NCI-H69 (cell line): ENCODE measurements around the gene DNAJC17.

Experiments
- DNase-seq: peaks from one replicate; lab custom pipeline; 2025; lab: John Stamatoyannopoulos, UW

The DNAJC17 gene

DNA sequence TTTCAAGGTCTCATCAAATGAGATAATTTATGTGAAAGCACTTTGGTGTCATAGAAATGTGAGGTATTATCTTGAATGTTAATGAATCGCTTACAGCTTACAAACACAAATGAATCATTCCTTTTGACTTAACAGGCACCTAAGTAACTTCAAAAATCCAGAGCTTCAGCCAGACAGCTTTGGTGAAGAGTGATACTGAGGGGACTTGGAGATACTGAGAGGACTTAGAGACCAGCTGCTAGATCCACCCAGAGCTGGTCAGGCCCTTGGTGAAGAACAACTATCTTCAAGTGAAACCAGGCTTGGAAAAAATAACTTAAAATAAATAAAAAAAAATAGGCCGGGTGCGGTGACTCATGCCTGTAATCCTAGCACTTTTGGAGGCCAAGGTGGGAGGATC lies 16.6 kb downstream of the DNAJC17 start:
- DNase-seq, result no peak

GRCh38 chr15:40789999-40790398 lies 17.3 kb downstream of the DNAJC17 start:
- DNase-seq, result no peak

GRCh38 chr15:40789119-40789518 lies 18.2 kb downstream of the DNAJC17 start:
- no peak for DNase-seq

- peak; percentile 58 for DNase-seq
These were observed 19.3 kb downstream of the DNAJC17 start for GRCh38 chr15:40787991-40788390.

DNA sequence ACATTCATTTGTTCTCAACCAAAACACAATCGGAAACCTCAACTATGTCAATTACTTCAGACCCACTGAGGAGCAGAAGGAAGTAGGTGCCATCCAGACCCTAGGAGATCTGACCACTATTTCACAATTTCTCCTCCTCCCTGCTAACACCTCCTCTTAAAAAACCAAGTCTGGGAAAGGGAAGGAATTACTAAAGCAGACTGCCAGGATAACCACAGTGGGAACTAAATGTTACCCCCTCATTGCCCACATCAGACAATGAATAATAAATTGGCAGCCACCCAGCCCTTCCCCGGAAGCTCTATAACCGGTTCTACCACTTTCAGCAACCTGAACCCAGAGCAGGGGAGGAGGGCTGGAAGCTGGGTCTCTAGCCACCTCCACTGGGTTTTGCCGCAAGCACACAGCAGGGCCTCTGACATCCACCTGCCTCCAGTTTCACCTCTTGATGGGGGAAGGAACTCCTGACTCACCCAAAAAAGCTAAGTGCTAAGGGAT lies 19.9 kb downstream of the DNAJC17 start:
- peak; percentile 87 for DNase-seq

GRCh38 chr15:40785814-40786213 lies 21.5 kb downstream of the DNAJC17 start:
- DNase-seq, result no peak

DNA sequence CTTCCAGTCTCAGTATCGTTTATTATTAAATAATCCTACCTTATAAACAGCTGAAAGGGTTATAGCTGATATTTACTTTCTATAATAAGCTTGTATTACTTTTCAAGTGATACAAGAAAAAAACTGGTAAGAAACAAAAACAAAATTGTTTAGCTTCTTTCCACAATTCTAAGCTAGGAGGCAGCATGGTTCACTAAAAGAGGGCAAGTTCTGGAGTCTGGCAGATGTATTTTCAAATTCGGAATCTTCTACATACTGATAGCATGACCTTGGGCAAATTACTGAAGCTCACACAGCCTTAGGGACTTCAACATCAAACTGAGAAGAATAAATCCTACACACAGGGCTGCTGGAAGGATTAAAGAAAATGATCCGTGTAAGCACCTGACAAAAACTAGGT lies 22.1 kb downstream of the DNAJC17 start:
- DNase-seq, result no peak

- peak; percentile 83 for DNase-seq
These were observed 24.6 kb downstream of the DNAJC17 start for GRCh38 chr15:40782609-40783227.

DNA sequence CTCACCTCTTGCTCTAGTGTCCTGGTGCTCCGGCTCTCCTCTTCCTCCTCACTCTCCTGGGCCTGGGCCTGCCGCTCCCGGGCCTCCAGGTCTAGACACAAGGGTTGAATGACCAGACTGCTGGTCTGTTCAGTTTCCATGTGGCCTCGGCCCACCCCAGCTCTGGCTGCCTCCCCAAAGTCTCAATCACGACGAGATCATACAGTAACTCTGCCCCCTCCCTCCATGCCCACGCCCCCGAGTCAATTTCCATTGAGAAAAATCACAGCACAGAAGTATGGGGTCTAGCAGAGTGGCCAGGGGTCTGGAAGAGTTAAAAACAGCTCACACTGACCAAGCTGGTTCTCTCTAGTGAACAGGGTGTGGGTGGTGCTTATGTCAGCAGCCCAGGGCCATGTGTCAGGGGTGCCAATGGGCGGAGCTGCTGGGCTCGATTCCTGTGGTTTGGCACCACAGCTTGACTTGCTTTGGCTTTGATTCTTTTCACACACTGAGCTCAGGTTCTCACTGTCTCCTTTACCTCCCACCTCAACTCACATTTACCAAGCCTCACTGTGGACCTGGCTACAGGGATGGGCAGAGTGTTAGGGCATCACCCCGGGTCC lies 30.6 kb downstream of the DNAJC17 start:
- no peak for DNase-seq

GRCh38 chr15:40775740-40776536 lies 31.3 kb downstream of the DNAJC17 start:
- DNase-seq, result no peak

- DNase-seq, result no peak
These were observed 32.3 kb downstream of the DNAJC17 start for GRCh38 chr15:40775007-40775406.

DNA sequence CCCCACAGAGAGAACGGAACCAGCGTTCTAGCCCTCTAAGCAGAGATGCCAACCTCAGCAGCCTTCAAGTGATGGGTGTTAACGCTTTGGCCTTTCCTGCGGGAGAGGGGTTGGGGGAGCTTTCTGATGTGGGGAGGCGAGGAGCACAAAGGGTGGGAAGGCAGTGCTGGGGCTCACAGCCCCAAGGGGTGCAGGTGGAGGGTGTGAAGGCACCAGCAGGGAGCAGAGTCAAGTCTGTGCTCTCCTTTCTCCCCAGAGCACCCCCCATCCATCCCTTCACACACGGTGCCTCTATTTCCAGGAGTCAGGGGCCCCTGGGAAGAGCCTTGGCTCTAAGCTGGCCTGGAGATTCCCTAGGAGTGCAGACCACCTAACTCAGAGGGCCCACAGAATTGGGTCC lies 33.4 kb downstream of the DNAJC17 start:
- no peak for DNase-seq

- no peak for DNase-seq
These were observed 33.8 kb downstream of the DNAJC17 start for GRCh38 chr15:40773496-40773895.

- no peak for DNase-seq
These were observed 35.3 kb downstream of the DNAJC17 start for GRCh38 chr15:40772014-40772413.

- DNase-seq, result no peak
These were observed 36.0 kb downstream of the DNAJC17 start for GRCh38 chr15:40771242-40771641.

DNA sequence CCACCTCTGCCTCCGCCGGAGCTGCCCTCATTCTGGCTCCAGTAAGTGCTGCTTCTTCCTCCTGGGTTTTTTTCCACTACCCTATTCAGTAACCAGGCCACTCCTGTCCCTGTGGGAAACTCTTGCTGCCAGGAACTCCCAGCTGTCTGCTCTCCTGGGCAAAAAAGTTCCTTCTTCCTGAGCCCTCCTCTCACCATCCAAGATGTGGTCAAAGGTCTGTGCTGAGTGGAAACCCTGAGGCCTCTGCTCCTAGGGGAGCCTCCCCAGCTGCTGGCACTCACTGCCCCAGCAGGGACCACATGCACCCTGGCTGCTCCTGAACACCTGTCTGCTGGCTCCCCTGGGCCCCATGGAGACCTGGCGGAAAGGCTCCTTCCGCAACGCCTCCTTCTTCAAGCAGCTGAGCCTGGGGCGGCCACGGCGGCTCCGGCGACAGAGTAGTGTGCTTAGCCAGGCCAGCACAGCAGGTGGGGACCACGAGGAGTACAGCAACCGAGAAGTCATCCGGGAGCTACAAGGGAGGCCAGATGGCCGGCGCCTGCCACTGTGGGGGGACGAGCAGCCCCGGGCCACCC lies 37.0 kb downstream of the DNAJC17 start:
- DNase-seq, result peak; percentile 84

GRCh38 chr15:40769274-40770146 lies 37.8 kb downstream of the DNAJC17 start, which contains the start of gene C15orf62:
C15orf62 (plus strand) TSS chr15:40769980; CDS start chr15:40770496, 516 bp downstream.
- DNase-seq, result peak; percentile 97

DNA sequence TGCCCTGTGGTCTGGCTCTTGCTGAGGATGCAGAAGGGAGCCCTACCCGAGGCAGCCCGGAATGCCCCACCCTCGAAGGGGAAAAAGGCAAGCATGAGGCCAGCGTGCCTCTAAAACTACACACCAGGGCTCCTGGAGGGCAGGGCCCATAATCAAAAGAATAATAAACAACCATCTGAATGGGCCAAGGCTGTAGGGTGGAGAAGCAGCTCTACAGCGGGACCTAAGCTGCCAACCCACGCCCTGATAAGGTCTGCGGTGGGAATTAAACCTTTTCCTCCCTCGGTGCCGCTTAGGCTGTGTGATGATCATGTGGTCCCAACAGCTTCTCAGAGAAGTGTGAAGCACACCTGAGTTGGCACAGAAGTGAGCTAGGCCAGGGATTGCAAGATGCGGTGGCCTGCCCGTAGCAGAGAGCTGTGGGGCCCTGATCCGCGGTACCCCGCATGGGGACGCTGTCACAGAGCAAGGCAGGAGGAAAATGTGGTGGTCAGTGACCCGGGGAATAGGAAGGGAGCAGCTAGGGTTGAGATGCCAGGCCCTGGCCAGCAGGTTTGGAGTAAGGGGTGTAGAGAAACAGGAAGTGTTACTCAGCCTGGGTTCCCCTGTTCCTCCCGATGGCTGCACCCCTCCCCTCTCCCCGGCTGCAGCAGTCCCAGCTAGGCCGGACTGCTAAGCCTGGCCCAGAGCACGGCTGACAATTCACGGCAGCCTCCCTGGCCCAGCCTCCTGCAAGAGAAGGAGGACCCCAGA lies 38.6 kb downstream of the DNAJC17 start:
- no peak for DNase-seq

DNA sequence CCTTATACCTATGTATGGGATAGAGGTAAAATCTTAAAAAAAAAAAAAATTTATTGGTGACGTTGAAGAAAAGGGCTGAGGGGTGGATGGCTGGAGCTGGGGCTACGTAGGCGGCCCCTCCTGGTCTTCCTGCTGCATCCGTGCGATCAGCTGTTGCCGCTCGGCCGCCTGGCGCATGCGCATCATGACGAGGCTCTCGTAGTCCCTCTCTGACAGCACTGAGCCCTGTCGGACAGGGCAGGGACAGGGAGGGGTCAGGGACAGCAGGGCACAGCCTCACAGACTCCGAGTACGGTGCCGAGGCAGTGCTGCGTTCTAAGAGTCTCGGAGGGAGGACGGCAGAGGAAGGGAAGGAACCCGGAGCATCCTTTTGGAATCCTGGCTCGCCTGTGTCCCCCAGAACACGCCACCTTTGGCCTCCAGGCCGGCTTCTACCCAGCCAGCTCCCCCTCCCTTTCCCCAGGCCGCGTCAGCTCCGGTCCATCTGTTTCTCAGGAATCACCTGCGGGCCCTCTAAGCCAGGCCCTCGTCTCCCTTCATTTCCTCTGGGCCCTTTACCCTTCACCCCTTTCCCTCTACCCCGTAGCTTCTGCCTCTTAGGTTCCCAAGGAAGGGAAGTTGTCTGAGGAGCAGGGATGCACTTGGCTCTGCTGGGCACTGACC lies 39.3 kb downstream of the DNAJC17 start:
- no peak for DNase-seq
